ELR (cell line): ENCODE results near the gene GNG4.

Source experiments
- DNase-seq: peaks from one replicate; pipeline ENCODE4 v3.0.0-alpha.2; 2015; ENCODE audit warnings: low read depth

The GNG4 gene

DNA sequence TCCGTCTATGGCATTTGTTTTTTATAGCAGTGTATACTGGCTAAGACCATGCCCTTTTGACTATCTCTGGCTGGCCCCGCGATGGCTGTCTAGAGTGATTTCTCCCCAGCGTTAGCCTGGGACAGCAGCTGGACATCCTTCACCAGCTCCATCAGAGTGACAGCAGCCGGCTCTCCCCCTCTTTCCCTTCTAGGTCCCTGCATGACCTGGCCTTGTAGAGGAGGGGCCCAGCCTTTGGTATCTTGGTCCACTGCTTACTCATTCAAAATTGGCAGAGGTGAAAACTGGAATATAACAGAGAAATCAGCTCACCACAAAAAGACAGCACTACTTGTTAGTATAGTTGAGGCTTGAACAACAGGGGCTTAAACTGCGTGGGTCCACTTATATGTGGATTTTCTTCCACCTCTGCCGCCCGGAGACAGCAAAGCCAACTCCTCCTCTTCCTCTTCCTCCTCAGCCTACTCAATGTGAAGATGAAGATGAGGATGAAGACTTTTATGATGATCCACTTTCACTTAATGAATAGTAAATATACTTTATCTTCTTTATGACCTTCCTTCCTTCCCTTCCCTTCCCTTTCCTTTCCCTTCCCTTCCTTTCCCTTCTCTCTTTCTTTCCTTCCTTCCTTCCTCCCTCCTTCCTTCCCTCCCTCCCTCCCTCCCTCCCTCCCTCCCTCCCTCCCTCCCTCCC lies 116.0 kb downstream of the GNG4 start:
- DNase-seq, result no peak

DNA sequence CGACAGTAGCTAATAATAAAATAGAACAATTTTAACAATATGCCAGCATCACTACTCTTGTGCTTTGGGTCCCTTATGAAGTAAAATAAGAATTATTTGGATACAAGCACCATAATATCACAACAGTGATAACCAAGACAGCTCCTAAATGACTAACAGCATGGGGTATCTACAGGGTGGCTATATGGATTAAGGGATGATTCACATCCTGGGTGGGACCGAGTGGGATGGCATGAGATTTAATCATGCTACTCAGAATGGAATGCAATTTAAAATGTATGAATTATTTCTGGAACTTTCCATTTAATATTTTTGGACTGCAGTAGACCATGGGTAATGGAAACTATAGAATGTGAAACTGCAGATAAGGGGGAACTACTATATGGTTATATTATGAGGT lies 117.2 kb downstream of the GNG4 start:
- DNase-seq, result peak; percentile 89

DNA sequence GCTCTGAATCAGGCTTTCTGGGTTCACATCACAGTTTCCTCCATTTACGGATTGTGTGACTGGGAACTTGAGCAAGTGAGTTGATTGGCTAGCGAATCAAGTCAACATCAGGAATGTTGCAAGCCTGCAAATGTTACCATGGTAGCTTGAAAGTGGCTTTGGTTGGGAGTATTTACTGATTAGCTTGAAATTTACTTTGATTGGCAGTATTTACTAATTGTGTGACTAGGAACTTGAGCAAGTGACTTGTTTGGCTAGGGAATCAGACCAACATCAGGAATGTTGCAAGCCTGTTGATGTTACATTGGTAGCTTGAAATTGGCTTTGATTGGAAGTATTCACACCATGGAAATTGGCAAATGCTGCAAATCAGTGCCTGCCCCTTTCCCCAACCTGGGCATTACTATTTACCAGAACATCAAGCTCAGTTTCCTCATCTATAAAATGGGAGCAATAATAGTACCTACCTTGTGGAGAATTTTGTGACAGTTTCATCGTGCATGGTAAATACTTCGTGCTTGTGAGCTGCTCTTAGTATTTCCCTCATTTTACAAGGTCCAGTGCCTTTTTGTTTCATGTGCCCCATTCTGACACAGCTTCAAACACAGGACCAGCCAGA lies 122.3 kb downstream of the GNG4 start:
- DNase-seq, result no peak

DNA sequence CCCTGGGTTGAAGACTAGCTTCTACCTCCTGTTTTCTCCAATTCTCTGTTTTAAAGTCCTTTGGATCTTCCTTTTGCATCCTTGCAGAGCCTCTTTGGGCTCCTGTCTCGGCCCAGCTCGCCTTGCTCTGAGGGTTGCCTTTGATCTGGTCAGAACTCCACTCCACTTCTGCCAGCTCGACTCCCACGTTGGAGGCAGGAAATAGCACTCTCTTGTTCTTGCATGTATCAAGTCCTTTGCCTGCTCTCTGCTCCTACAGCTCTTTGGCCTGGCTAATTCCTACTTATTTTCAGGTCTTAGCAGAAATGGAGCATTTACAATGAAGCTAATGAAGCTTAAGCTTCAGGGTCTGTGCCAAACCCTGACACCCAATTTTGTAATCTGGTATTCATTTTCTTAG lies 124.3 kb downstream of the GNG4 start:
- no peak for DNase-seq

DNA sequence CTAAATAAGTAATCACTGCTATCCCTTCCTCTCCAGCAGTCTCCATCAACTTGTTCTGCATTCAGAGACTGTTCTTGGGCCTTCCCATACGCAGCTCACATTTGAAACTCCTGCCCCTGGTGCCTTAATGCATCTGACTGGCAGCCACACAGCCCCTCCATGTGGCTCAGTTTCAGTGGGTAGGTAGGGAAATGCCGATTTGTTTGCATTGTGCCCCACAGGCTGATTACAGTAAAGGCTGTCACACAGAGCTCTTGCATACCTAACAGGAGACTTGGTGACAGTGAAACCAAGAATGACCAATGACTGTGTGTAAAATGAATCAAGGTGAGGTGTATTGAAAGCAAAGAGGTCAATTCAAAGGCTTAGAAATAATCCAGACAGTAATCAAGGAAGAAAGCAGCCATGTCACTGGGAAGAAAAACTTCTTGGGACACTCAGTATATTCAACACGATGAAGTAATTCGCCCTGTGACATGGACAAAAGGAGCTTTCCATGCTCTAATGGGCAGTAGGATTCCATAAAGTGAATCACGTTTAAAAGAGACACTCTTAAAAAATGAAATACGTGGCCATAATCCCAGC lies 132.6 kb downstream of the GNG4 start:
- DNase-seq, result no peak

DNA sequence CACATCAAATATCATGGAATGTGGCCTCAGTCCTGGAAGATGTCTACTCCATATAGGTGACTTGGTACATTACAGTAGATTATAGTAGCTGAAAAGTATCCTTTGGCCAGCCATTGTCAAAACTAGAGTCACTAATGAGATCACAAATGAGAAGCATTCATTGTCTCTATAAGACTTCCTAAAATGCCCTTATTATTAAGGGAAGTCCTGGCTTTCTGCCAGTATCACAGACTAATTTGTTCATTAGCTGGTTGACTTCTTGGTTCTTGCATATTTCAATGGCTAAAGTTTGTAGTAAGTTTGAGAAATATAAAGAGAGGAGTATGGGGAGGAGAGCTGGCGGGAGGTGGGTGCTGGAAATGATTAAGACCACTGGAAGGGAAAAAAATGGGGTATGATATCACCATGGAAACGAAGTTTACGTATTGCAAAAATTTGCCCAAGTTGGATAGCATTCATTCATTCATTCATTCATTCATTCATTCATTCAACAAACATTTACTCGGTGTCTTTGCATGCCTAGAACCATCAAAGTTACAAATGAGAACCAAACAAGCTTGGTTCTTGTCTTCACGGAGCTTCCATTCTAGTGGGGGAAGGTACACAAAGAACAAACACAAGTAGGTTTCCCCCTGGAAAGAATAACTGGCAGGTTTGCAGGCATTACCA lies 133.6 kb downstream of the GNG4 start:
- no peak for DNase-seq

DNA sequence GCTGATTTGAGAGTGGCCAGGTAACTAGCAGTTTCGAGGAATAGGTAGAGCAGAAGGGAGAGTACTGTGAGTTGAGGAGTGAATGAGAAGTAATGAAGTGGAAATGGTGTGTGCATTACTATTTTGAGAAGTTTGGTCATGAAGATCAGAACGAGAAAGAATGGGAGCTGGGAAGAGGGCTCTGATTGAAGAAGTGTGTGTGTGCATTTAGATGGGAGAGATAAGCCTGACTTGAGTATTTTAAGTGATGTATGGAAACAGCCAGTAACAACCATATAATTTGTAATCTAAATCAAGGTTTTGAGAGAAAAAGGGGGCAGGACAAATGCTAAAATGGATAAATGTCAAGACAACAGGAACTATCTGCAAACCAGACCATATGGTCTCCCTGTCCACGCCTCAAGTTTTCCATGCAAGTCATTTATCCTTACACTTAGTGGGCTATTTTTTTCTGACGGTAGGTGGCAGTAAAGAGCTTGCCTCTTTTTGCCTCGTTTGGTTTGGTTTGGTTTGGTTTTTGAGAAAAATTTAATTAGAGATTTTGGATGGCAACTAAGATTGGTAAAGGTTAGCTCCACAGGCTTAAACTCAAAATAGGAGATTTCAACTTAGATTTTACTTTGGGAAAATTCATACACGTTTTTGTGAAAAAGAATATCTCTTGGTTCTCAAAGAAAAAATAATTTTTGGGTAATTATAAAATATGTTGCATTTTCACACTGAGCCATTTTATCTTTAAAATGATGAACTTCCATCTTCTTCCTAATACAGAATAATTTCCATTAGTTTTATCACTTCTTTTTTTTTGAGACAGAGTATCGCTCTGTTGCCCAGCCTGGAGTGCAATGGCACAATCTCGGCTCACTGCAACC lies 135.9 kb downstream of the GNG4 start:
- peak; percentile 79 for DNase-seq

DNA sequence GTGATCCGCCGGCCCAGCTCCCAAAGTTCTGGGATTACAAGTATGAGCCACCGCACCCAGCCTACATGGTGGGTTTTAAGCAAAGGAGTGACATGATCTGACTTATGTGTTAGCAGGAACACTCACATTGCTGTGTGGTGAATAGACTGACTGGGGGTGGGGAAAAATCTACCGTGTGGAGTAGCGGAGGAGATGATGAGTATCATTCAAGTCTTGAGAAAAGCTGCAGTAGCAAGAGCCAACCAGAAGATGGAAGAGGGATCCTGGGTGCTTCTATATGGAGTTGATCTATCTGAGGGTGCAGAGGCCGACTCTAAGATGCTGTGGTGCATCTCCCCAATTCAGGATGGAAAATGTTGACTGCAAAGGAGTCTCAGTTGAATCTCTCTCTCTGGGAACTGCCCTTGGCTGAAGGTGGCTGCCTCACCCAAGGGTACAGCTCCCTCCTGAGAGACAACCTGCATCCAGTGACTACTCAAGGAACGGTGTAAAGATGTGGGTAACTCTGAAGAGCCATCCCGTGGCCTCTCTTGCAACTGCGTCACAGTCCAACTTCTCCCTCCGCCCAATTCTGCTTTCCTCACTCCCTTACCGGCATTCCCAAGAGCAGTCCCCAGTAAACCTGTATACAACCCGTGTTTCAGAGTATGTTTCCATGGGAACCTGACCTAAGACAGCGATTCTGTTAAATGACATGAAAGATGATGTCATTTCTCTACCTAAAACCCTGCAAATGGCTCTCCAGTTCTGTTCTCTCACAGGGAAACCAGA lies 137.9 kb downstream of the GNG4 start:
- peak; percentile 65 for DNase-seq

DNA sequence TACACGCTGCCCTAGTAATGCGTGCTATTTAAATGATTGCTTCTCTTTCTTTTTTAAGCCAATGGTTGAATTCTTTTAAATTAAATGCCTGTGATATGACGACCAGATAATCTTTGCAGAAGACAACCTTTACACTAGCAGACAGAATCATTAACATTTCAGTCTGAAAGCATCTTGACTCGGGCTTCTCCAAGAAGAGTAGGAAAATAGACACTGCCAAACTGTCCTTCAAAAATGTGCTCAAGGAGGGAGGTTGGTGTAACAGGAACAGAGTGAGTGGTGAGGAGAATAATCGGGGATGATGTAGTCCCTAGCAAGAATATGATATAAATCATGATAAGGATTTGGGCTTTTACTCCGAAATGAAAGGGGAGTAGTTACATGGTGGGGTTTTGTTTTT lies 138.8 kb downstream of the GNG4 start:
- DNase-seq, result no peak

DNA sequence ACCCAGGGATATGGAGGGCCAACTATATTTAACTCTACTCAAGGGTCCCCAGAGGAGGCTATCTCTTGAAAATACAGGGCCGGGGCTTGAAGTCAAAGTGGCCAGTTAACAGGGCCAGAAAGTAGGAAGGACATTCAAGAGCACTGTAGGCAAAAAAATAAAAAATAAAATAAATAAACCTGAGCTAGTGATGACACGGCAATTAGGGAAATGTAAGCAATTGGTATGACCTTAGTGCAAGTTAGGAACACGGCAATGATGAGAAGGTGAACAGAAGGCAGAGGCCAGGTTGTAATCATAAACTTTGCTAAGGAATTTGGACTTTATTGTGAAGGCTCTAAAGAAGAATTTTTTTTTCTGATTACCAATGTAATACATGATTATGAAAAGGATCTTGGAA lies 142.0 kb downstream of the GNG4 start:
- DNase-seq, result no peak

DNA sequence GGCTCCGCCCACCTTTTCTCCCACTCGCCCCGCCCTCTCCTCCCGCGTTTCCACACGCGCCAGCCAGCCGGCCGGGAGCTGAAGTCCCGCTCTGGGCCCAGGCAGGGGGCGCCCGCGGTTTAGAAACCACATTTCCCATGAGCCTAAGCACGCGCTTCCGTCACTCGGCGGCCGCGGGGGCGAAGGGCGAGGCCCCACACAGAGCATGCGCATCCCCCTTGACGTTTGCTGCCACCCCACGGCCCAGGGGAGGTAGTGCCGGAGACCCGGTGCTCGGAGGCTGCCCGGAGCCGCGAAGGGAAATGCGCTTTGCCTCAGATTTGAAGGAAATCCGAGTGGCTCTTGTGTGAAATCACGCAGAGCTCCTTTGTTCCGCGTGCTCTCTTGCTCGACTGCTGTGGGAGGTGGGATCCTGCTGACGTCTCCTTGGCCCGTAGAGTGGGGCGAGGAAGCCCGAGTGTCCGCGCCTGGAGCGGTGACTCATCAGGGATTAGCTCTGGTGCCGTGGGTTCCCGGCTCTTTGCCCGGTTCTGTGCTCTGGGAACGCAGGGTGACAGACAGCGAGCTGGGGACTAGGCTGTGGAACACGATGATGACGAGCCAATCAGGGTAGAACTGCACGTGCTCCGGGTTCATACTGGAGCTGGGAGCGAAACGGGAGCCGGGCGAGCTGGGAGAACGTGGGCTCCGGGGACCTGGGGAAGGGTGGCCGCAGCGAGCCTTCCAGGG lies 144.9 kb downstream of the GNG4 start:
- peak; percentile 99 for DNase-seq

DNA sequence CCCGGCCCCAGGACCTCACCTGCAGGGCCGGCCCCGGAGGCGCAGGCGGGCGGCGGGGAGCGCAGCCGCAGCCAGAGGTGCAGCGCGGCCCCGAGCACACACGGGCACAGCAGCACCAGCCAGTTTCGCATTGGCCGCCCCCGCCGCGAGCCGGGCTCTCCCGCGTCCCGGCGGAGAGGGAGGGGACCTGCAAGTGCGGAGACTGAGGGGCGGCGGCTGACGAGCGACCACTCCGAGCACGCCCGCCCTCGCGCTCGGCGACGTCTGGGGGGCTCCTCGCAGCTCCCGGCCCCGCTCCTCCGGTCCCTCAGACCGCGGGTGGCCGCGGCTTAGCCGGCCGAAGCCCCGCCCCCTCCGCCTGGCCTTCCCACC lies 145.5 kb downstream of the GNG4 start, which contains the start of gene B3GALNT2:
Gene B3GALNT2 (minus strand): TSS at position 331 of the 372 bp plus-strand sequence. CDS start 200 bp downstream, at position 131.
- no peak for DNase-seq

DNA sequence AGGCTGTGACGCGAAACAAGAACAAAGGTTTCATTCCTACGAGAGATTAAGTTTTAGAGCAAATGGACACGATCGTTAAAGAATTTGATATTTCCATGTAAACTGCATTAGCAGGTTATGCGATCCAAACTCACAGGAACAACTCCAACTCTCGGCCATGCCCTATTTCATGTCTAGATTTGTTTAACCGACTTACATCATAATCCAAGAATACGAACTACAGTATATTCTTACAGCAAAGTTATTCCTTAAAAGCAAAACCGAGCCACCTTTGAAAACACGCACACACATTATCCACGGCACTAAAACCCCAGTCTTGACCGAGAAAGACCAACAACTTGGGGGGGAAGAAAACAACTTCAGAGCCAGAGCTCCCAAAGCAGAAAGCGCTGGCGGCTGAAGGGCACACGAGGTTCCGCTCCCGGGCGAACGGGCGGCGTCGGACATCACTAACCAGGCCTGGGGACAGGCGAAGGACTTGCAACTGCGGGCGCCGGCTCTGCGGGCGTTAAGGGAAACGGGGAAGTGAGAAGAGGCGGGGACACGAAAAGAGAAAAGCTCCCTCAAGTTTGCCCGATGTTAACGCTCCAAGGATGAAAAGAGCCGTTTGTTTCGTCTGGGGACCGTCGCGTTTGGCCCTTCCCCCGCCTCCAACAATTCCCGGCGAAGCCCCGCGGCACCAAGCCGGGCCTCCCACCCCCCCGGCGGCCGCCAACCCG lies 146.0 kb downstream of the GNG4 start:
- DNase-seq, result peak; percentile 71

DNA sequence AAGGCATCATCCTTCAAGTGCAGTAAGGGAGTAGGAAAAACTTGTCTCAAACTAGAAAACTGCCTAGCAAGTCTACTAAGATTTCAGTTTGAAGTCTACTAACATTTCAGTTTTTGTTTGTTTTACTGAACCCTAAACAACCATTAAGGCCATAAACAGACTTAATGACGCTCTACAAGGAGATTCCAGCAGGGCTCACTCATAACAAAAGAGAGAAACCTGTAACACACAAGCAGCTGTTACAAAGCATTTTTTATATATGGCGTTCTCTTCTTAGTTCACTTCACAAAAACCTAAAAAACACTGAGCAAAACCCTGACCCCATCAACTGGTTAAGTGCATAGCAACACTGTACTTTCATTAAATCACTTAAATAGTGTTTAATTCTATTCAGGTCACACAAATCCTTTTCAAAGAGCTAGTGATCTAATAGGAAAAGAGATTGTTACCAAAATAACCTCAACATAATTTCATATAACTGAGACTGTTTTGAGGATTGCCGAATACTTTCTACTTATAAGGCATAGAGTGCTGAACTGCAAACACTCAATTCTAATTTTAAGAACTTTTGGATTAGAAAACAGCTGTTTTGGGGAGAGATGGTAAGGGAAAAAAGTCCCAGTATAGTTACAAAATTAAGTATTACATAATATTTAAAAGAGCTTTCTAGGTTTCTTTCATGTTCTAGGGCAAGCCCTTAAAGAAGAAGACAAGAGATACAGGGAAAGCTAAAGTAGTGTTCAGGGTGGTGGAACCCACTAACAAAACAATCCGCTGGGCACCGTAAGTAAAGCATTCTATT lies 146.8 kb downstream of the GNG4 start:
- DNase-seq, result peak; percentile 51

DNA sequence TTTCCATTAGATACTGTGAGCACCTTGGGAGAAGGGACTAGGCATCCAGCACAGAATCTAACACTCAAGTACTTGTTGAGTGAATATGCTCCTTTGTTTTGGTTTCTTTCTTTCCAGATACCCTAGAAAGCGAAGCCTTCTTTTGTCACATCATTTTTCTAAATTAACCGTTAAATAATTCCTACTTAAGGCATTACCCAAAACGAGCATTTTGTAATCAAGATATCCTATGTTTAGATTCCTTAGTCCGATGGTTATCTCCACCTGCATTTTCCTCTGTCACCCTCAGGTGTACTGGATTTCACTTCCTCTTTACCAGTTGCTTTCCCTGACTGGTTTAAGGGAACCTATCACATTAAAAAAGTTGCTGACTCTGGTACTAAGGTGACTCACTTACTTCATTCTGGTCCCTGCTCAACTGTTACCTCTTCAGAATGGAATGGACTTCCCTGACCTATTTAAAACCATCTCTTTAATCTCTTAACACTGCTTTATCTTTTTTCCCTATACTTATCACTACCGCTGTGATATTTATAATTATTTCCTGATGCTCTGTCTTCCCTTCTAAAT lies 148.5 kb downstream of the GNG4 start:
- DNase-seq, result peak; percentile 56
